Stimulated activated CD4-positive, alpha-beta T cell treated with anti-CD3 and anti-CD28 coated beads, Interleukin-1b, Interleukin-23, amount 100 ng/mL, for 1 hour (primary cell): ENCODE measurements around the gene KIRREL3.

ENCODE experiments used
- DNase-seq, 2 donors: peaks; one replicate each; pipeline ENCODE4 v3.0.0-alpha.2; 2020; ENCODE audit warnings: low read depth in 2 of 2

KIRREL3 gene

DNA sequence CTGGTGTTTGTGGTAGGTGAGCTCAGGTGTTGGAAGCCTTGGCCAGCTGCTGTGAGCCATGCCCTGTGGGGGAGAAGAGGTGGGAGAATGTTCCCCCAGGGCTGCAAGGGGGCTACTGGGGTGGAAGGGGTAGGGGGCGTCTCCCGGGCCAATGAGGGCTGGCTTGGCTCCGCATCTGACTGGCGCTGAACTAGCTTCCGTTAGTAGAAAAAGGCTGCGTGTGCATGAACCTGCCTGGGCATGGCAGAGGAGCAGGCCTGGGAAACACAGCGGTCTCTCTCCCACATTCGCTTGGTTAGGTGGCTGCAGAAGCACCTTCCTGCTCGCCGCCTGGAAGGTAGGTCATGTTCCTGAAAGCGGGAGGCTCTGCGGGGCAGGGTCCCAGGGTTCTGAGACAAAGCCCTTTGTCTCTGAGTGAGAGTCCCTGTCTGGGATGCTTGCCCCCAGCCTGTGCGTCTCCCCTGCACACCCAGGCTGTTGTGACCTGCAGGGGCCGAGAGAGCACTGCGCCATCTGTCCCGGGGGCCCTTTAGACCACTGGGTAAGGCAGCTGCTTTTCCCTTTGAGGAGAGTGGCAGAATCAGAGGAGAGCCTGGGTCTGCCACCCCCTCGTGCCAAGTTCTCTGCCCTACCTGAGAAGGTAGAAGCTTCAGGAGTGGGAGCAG lies 466.3 kb downstream of the KIRREL3 start:
- DNase-seq = no peak

DNA sequence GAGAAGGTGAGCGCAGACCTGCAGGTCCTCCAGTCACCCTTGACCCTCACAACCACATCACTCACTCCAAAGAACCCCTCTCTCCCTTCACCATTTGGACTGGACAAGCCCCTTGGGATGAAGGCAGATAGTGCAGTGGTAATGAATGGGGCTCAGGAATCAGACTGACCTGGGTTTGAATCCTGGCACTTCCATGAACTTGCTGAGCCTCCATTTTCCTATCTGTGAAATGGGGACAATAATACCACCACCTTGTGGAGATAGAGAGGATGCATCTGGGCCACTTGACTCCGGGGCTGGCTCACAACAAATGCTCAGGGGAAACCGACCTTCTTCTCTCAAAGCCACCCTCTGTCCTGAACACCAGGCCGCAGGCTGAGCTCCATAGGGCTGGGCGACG lies 467.0 kb downstream of the KIRREL3 start:
- no peak for DNase-seq

DNA sequence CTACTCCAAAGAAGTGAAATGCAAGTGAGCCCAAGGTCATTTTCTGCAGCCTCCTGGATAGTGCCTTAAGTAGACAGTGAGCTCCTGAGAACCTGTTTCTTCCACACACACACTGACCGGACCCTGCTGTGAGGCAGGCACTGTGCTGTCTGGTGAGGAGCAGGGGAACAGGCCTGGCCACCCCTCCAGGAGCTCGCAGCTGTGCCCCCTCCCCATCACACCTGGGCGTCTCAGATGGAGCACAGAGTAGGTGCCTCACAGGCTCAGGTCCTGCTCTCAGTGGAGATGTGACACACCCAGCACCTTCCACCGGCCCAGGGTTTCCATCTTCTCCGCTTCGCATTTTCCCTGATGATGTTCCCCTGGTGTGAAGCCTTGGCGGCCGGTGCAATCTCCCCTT lies 470.2 kb downstream of the KIRREL3 start:
- DNase-seq = no peak

DNA sequence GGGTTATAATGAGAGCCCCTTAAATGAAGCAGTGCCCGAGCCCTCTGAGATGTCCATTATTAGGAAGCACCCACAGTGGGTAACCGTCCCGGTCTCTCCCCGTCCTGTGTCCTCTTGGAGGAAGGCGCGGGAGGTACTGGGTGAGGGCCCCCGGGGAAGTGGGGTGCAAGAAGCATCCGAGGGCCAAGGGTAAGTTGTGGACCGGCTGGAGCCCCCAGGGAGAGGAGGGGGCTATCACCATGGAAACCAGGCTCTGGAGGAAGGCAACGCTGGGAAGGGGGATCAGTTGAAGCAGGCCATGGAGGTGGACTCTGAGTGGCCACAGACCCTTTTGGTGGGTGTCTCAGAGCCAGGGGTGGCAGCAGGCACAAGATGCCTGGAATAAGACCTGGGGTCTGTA lies 471.5 kb downstream of the KIRREL3 start:
- DNase-seq = no peak

DNA sequence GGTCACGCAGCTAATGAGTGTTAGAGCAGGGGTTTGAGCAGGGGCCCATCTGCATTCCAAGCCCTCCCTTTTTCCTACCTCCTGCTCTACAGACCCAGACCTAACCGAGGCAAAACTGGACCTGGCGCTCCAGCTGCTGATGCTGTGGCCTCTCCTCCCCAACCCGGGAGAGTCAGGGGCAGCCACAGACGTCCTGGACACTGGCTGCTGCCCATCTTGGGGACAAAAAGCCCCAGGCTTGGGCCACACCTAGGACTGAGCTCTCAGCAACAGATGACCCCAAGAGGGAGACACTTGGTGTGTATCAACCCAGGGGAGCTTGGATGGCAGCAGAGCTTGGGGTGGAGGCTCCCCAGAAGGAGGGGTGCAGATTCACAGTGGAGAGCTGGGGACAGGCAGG lies 472.5 kb downstream of the KIRREL3 start:
- DNase-seq = no peak

DNA sequence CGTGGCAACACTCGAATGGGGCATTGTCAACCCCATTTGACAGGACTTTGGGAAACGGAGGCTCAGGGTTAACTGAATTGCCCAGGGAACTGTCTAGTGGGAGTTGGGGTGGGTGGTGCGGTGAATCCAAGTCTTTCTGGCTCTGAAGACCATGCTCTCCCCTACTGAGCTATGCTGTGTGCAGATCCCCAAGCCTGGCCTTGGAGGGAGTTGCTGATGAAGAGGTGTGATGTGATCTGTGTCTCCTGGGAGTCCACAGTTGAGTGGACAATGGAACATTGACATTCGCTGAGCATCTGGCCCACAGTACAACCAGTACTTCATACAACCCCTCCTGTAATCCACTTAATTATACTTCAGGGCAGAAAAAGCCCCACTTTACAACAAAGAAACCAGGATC lies 472.9 kb downstream of the KIRREL3 start:
- DNase-seq = no peak

DNA sequence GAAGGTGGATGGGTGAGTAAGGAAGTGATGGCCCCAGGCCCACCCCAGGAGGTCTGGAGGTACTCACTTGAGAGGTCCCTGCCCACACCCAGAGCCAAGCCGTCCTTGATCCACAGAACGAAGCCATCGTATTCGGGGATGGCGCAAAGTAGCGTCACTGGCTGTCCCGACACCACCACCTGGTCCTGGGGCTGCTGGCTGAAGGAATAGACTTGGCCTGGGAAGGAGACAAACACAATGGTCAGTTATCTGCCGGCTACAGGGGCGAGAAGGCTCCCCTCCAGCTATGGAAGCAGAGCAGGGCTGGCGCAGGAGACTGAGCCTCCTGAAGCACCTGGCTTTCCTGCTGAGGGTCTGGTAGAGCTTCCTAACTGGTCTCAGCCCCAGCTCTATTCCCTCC lies 474.1 kb downstream of the KIRREL3 start:
- DNase-seq = no peak

DNA sequence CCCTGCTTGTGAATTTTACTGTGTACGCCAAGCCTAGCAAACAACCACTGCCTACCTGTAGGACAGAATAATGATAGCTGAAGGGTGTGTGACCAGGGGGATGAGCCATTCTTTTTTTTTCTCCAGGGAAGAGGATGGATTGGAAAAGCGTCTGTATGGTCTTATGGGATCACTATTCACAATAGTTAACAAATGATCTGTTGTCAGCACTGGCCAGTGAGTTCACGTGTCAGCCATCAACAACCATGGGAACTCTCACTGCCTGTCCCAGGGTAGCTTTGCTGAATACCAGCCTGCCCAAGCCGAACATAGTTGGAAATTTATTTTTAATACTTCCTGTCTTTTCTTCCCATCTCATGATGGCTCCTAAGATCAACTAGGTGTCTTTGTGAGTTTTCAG lies 474.9 kb downstream of the KIRREL3 start:
- no peak for DNase-seq

DNA sequence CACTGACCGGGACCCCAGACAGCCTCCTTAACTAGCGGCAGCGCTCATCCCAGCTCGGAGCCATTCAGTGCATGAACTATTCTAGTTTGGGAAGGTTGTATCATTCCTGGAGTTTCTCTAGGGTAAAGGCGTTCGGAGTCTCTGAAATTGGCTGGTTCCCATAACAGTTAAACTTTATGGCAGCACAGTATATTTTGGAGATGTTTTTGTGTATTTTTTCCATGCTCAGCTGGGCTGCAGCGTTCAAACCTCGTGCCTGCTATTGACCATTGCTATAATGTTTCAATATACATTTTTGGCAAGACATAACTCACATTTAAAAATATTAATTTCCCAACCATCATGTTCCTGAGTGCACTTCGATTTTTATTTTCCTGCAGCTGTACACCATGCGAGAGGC lies 475.4 kb downstream of the KIRREL3 start:
- DNase-seq = no peak

DNA sequence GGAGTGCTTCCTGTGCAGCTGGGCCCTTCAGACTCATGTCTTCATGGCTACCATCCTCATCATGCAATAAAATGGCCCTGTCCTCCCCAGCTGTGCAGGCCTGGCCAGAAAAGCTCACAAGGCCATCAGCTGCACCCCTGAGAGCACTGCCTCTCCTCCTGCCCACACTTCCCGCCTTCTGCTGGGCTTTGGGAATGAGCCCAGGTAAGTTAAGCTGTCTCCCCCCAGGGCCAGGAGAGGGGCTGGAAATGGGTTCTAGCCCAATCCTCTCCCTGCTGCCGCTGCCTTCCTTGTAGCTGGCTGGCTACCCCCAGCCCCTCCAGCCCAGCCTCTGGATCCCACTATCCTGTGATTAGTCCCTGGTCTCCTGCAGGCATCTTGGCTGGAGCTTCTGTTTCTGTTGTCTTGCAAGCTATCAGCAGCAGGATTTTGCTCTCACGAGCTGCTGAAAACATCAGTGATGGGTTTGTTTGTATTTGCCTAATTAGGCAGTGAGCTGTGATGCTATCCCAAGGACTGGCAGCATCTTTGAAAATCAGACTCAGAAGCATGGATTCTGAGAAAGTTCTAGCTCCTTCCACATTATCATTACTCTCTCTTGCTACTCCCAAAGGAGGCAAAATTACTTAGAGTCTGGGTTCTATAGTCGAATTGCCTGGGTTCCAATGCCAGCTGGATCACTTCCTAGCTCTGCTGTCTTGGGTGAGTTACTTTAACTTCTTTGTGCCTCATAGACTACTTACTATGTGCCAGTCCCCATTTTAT lies 476.9 kb downstream of the KIRREL3 start:
- no peak for DNase-seq

DNA sequence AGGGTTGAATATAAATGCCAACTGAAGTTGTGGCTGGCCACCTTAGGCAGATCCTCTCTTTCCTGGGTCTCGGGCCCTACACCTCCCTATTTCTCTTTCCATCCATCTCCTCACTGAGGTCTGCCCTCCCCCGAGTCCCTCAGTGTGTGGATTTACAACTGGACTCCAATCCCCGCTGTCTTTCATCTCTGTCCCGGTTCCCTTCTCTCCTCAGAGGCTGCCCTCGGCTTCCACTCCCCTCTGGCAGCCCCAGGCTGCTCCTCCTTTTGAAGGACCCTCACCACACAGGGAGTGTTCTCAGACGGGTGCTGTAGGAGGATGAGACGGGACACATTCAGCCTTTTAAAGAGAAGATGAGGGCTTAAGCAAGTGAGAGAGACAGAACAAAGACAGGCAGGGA lies 478.0 kb downstream of the KIRREL3 start:
- no peak for DNase-seq

DNA sequence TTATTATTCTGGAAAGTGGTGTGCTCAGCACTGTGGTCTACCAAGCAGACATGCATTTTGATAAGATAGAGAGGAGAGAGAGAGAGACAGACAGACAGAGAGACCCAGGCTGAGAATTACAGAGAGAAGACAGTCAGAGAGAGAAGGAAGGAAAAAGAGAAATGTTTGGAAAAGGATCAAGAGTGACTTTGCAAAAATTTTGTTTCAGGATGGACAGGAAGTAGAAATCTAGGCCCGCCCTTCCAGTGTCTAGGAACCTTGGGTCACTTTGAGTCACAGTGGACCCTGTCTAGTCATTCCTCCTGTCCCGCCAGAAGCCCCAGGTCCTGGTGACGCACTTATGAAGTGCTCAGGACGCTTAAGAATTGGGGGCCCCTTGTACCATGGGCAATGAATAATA lies 478.4 kb downstream of the KIRREL3 start:
- no peak for DNase-seq

DNA sequence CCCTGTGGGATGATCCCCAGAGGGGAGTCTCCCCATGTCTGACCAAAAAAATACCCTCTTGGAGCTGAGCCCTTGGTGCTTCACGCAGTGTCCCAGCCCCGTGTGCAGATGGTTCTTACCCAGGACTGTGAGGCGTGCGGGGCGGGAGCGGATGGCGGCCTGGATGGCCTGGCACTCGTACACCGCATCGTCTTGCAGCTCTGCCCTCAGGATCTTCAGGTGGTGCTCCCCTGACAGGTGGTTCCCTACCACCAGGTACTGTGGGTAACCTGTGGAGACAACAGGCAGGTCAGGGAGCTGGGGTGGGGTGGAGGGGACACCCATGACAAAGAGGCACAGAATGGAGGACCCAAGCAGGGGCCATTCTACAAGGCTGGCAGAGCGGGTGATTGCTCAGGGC lies 479.4 kb downstream of the KIRREL3 start:
- DNase-seq = no peak

DNA sequence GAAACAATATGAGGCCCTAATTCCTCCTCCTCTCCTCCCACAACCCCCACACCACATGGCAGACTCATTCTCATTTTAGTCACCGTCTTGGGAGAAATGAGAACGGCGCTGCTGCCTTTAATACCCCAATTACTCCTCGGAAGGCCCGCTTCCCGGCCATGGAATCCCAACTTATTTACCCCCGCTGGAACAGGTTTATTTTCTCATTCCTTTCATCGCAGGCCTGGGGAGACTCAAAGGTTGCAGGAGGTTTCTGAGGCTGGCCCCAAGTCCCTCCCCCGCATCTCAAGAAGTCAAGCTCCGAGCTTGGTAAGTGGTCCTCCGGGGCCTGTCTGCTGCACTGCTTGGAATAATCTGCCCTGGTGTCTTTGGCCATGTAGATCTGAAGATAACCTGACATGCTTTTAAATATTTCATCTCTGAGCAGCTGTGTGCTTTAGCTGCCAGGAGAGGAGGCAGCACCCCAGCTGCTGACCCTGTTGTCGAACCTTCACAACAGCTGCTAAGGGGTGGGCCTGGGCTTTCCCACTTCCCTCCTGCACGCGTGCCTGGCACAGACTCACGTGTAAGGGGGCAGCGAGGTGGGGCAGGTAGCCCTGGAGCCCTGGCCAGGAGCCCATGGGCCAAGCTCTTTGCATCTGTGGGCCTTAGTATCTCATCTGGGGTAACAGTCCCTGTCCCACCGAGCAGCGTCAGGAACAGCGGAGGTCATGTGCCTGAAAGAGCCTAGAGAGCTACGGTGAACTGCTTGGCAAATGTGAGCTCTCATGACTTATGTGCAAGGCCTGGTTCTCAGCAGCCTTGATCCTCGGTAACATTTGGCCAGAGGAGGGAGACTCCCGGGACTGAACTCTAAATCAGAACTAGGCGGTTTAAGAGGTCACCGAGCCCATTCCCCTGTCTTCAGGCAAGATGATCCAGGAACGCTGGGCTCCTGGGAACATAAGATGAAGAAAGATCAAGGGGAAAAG lies 480.5 kb downstream of the KIRREL3 start:
- no peak for DNase-seq

DNA sequence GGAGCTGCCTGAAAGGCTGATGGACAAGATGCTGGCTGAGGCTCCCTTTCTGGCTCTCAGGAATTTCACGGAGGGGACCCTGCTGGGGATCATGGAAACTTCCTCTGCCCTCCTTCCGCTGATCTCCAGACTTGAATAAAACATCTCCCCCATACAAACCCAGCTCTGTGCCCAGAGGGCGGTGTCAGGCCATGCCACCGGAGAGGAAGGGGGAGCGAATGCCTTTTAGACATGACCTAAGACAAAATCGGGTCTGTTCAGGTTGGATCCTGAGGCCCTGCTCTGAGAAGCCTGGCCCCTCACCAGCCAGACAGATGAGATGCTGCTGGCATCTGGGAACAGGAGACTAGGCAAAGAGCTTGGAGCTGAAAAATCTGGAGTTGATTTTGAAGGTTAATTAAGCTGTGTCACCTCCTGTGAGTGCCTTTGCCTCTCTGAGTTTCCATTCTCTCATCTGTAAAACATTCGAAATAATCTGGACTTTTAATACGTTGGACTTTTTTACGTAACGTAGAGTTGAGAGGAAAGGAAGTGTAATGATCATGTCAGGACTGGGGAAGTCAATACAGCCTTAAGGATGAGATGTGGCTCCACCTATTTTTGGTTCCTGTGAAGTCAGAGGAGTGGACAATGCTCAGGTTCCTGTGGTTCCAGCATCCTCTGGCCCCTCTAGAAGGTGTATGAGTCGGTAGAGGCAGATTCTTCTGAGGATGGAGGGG lies 481.4 kb downstream of the KIRREL3 start:
- DNase-seq = no peak

DNA sequence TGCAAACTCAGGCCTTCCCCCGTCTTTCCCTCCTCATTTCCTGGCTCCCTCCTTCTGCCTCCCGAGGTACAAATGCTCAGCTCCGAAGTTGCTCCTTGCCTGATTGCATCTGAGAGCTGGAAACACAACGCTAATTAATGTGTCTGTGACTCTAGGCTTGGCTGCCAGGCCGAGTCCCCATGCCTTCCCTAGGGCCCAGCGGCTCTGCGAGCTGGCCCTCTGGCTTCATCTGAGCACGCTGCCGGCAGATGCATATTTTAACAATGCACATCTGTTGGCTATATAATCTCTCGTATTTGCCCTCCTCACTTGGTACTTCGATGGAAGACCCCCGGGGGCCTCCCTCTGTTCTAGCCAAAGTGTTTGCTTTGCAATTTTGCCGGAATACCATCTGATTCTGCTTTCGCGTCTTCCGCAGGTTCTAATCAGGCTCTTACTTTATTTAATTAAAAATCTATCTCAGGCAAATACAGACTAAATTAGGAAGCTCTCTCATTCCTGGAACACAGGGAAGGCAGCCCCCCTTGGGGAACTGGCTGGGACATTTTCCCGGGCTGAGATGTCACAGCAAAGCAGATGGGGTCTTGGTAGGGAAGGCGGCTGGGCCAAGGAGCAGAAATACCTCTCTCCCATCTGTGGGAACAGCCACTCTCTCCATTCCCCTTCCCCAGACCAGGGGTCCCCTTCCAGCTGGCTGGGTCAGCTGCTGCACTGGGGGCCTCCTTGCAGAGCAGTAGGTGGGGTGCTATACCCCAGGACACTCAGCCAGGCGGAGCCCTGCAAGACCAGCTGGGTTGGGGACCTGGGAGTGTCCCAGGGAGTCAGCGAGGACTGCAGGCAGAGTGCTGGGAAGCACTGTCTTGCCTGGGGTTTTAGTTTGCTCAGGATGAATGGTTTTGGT lies 482.2 kb downstream of the KIRREL3 start:
- DNase-seq = no peak

DNA sequence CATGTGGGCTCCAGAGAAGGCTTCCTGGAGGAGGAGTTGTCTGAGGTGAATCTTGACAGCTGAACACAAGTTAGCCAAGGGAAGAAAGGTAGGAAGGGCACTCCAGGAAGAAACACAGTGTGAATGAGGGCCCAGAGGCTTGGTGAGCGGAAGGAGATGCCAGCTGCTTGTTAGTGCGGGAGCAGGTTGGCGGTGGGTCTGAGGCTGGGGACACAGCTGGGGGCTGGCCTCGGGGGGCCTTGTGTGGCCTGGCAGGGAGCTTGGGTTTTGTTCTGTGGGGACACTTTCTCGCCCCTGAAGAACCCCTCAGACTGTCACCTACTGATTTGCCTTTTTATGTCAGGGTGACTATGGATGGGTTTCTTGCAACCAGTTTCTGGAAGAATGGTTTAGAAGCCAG lies 485.1 kb downstream of the KIRREL3 start:
- no peak for DNase-seq

DNA sequence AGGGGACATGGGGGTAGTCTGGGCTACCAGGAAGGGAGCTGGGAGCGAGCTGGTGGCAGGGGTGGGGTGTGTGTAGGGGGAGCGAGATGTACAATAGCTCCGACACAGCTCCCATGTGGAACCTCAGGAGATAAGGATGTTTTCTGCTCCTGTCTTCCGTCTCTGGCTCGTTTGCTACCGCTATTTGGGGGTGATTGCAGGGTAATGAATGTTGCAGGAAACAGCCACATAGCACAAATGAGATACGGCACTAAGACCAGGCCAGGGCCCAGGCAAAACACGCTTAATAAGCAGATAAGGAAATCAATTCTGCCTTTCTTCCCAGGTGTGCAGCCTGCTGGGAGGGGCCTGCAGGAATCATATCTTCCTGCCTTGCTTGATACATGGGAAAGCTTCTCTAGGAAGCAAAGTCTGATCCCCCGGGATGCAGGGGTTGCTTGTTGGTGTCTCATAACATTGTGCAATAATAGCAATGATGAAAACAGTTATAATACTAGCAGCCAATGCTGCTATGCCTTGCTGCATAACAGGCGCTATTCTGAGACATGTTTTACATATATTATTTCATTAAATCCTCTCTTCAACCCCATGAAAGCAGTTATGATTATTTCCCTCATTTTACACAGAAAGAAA lies 486.4 kb downstream of the KIRREL3 start:
- no peak for DNase-seq

DNA sequence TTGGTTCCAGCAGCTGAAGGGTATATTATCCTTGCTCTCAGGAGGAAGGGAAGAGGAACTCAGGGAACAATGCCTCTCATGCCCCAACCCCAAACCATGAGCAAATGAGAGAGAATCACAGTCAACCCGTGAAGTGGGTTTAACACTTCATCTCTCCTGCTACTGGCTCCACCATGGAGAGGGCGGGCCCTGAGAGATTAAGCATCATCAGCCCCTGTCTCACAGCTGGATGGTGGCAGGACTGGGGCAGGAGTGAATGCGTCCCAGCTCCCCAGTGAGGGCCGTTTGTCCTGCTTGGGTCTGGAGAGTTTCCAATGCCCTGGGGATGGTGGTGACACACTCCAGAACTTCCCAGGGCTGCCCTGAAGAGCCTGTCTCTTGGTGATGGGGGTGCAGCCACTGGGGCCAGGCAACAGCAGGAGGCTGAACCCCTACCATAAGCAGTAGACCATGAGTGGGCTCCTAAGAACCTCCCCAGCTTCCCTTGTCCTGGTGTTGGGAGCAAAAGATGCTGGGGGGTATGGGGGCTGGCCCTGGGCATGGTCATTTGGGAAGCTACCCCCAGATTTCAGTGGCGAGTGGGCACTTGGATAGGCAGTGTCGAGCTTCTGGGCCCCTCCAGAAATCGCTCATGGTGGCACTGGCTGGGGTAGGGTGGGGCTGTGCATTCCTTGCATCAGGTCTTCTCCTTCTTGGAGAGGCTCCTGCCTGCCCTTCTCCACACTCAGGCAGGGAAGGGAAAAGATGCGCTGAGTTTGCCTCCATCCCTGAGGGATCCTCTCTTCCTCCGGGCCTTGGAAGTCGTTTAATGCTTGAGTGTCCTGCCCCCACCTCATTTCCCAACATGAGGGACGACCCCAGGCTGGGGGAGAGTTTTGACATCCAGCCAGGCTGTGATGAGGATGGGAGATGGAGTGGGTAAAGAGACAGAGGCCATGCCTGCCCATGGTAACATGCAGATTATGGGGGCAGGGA lies 487.5 kb downstream of the KIRREL3 start:
- DNase-seq = no peak
